ENCODE measurements around the gene STAT1. TPM values are rescaled to one million over a fixed set of nuclear protein-coding genes. Genes with fewer than 3 reads are reported as not detected.

STAT1 gene
- total RNA-seq, 1 experiment from 2014 or later, result 32.5 TPM

GRCh38 chr2:190978389-190979053 is 35.5 kb downstream of the STAT1 start:
- ChIA-PET CTCF (no interaction called here), POLR2A (ENCODE audit: unreplicated experiment) (no interaction called here)
- no peaks in the 10 kb centered on the region for H3K9me3 ChIP-seq (ENCODE audit: insufficient read depth, low read depth)
- no peak overlapping the region for H3K4me2 ChIP-seq
- peaks cover 28% of the 10 kb centered on the region for H3K36me3 ChIP-seq (ENCODE audit: low read depth)
- no peaks in the 10 kb centered on the region for H3K9me2 ChIP-seq (ENCODE audit: insufficient read depth)
- no peak overlapping the region for H2AFZ ChIP-seq
- H4K20me1 ChIP-seq (ENCODE audit: insufficient read depth), result no peaks in the 10 kb centered on the region
- intact Hi-C loops (cut with micrococcal nuclease; ENCODE audit: unreplicated experiment), result no loop called here
- peaks cover 40% of the 10 kb centered on the region for H3K4me1 ChIP-seq (replicated peaks; ENCODE audit: insufficient read depth)
- H3K27ac ChIP-seq, result no peak overlapping the region
- DNase-seq, result no peak
- no peaks in the 10 kb centered on the region for H3K79me2 ChIP-seq (ENCODE audit: low read depth)
- peaks cover 25% of the 10 kb centered on the region for H3F3A ChIP-seq (ENCODE audit: insufficient read depth, low read depth)
- H3K4me3 ChIP-seq, result no peak overlapping the region
- H3K27me3 ChIP-seq (ENCODE audit: insufficient read depth, low read depth), result no peaks in the 10 kb centered on the region
- TF ChIP-seq CTCF (conservative IDR thresholded peaks at IDR 0.05) (no peak), EZH2 (IDR thresholded peaks at IDR 0.05; ENCODE audit: low read depth) (no peak)
- no TSS peak for BruUV-seq (replicated peaks)

DNA sequence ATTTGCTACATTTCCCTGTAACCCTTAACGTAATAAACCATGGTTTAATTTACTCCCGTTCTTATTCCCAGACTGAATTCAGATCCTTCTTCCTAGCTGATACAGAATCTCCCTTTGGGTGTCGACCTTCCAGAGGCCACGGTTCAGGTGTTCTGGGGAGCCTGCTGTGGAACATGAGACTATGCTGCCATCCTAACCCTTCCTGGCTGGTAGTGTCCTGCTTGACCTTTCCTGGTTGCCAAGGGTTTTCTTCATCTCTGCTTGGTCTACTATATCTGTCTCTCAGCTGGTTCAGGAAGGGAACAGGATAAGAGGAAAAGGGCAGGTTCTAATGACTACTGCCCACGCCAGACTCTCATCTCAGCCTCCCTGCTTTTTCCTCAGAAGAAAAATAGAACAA is 36.5 kb downstream of the STAT1 start:
- Histone ChIP-seq H3K4me3 (no peak overlapping the region), H3K9me3 (ENCODE audit: insufficient read depth, low read depth) (no peaks in the 10 kb centered on the region), H3K4me2 (no peak overlapping the region), H3K4me1 (replicated peaks; ENCODE audit: insufficient read depth) (peaks cover 40% of the 10 kb centered on the region), H3K27ac (no peak overlapping the region), H3F3A (ENCODE audit: insufficient read depth, low read depth) (peaks cover 25% of the 10 kb centered on the region), H3K27me3 (ENCODE audit: insufficient read depth, low read depth) (no peaks in the 10 kb centered on the region), H4K20me1 (ENCODE audit: insufficient read depth) (no peaks in the 10 kb centered on the region), H3K9me2 (ENCODE audit: insufficient read depth) (no peaks in the 10 kb centered on the region), H3K79me2 (ENCODE audit: low read depth) (no peaks in the 10 kb centered on the region), H3K36me3 (ENCODE audit: low read depth) (peaks cover 28% of the 10 kb centered on the region), H2AFZ (no peak overlapping the region)
- BruUV-seq (replicated peaks), result no TSS peak
- intact Hi-C loops (cut with micrococcal nuclease; ENCODE audit: unreplicated experiment), result no loop called here
- ChIA-PET CTCF (no interaction called here), POLR2A (ENCODE audit: unreplicated experiment) (no interaction called here)
- no peak for DNase-seq
- TF ChIP-seq CTCF (conservative IDR thresholded peaks at IDR 0.05) (no peak), EZH2 (IDR thresholded peaks at IDR 0.05; ENCODE audit: low read depth) (no peak)

GRCh38 chr2:190976521-190976920 is 37.5 kb downstream of the STAT1 start:
- H3K9me2 ChIP-seq (ENCODE audit: insufficient read depth), result no peaks in the 10 kb centered on the region
- no peak for TF ChIP-seq EZH2 (IDR thresholded peaks at IDR 0.05; ENCODE audit: low read depth)
- no peak for TF ChIP-seq CTCF (conservative IDR thresholded peaks at IDR 0.05)
- H3K27me3 ChIP-seq (ENCODE audit: insufficient read depth, low read depth), result no peaks in the 10 kb centered on the region
- no peak overlapping the region for H3K4me2 ChIP-seq
- BruUV-seq (replicated peaks), result no TSS peak
- ChIA-PET CTCF (no interaction called here), POLR2A (ENCODE audit: unreplicated experiment) (no interaction called here)
- intact Hi-C loops (cut with micrococcal nuclease; ENCODE audit: unreplicated experiment), result no loop called here
- peaks cover 28% of the 10 kb centered on the region for H3K36me3 ChIP-seq (ENCODE audit: low read depth)
- H3K4me3 ChIP-seq, result no peak overlapping the region
- no peak overlapping the region for H3K27ac ChIP-seq
- DNase-seq, result no peak
- no peaks in the 10 kb centered on the region for H4K20me1 ChIP-seq (ENCODE audit: insufficient read depth)
- H3K79me2 ChIP-seq (ENCODE audit: low read depth), result no peaks in the 10 kb centered on the region
- H3K4me1 ChIP-seq (replicated peaks; ENCODE audit: insufficient read depth), result peaks cover 33% of the 10 kb centered on the region
- H3F3A ChIP-seq (ENCODE audit: insufficient read depth, low read depth), result peaks cover 25% of the 10 kb centered on the region
- no peaks in the 10 kb centered on the region for H3K9me3 ChIP-seq (ENCODE audit: insufficient read depth, low read depth)
- no peak overlapping the region for H2AFZ ChIP-seq
